A549 (cell line): Measurements from ENCODE around the gene USO1. TPM values are rescaled to one million over a fixed set of nuclear protein-coding genes. Genes with fewer than 3 reads are reported as not detected.

Experiments
- ATAC-seq, 2 experiments: fragments of 200-7000 bp in 1 of 2; fragments of >200 bp in 1 of 2; cut with Nextera tagmentation in 1 of 2; cut with Tn5 transposase in 1 of 2; 3 replicates each; pipeline versions ENCODE4 v1.8.0 to v1.9.1; 2018 to 2020; ENCODE audit warnings: mild to moderate bottlenecking in 1 of 2, moderate library complexity in 1 of 2
- CTCF ChIA-PET: fragments of 300-600 bp; sonication (Branson Sonifier 250); formaldehyde crosslinking; extraction: SDS; loops from one replicate; lab custom pipeline; 2021; ENCODE audit warnings: antibody characterized with exemption, inconsistent platforms; lab: Yijun Ruan, JAX
- POLR2A ChIA-PET: fragments of 350-600 bp; formaldehyde crosslinking; extraction: SDS; loops from one replicate; lab custom pipeline; 2021; ENCODE audit warnings: antibody characterized with exemption, inconsistent platforms; lab: Yijun Ruan, JAX
- DNase-seq, 2 experiments: peaks; one replicate each; pipeline versions ENCODE4 v3.0.0 to v3.0.0-alpha.2; 2011 to 2016; ENCODE audit warnings: low read depth in 1 of 2, low spot score in 1 of 2
- FAIRE-seq: peaks from 2 replicates; lab custom pipeline; 2011; peaks lifted over from hg19 to GRCh38; lab: Jason Lieb, UNC
- H3K27ac ChIP-seq, 2 experiments: fragments of >200 bp; sonication (Bioruptor Twin); formaldehyde crosslinking; 3 replicates each; pipeline ENCODE4 v1.5.1; 2016 to 2017
- H3K4me1 ChIP-seq: fragments of >200 bp; sonication (Bioruptor Twin); formaldehyde crosslinking; 3 replicates; pipeline ENCODE4 v1.6.1; 2016
- H3K4me2 ChIP-seq: fragments of >200 bp; sonication (Bioruptor Twin); formaldehyde crosslinking; 3 replicates; pipeline ENCODE4 v1.6.1; 2016
- H3K4me3 ChIP-seq: fragments of >200 bp; sonication (Bioruptor Twin); formaldehyde crosslinking; 3 replicates; pipeline ENCODE4 v1.5.1; 2016
- H3K9me3 ChIP-seq: fragments of >200 bp; sonication (Bioruptor Twin); formaldehyde crosslinking; 3 replicates; pipeline ENCODE4 v1.6.1; 2016
- BCL3 ChIP-seq: fragments of >200 bp; sonication (Bioruptor Twin); formaldehyde crosslinking; IDR thresholded peaks from 3 replicates; pipeline ENCODE4 v1.6.1; 2016
- BHLHE40 ChIP-seq: IDR thresholded peaks from 2 replicates; pipeline ENCODE4 v1.6.1; 2012; ENCODE audit warnings: low read depth, low read length, inconsistent platforms
- CHD4 ChIP-seq: fragments of 200-600 bp; sonication (generic); IDR thresholded peaks from 2 replicates; pipeline ENCODE4 v1.6.1; 2016; ENCODE audit warnings: antibody characterized with exemption, mild to moderate bottlenecking, borderline replicate concordance
- CTCF ChIP-seq: fragments of >200 bp; sonication (Bioruptor Twin); formaldehyde crosslinking; IDR thresholded peaks from 3 replicates; pipeline ENCODE4 v1.5.1; 2016
- FOSL2 ChIP-seq, 2 experiments: fragments of 450-650 bp in 1 of 2; fragments of >200 bp in 1 of 2; sonication (Bioruptor Twin) in 1 of 2; formaldehyde crosslinking; IDR thresholded peaks; 2 replicates each; pipeline versions ENCODE4 v1.5.0 to v1.6.1; 2016 to 2020; ENCODE audit warnings: mild to moderate bottlenecking in 1 of 2, moderate library complexity in 1 of 2
- HDAC2 ChIP-seq: fragments of 200-600 bp; sonication (generic); IDR thresholded peaks from 2 replicates; pipeline ENCODE4 v1.6.1; 2016
- HES2 ChIP-seq: fragments of >200 bp; sonication (Bioruptor Twin); formaldehyde crosslinking; IDR thresholded peaks from 2 replicates; pipeline ENCODE4 v1.6.1; 2016
- HMGXB4 ChIP-seq: fragments of 250-450 bp; sonication (Bioruptor Pico); IDR thresholded peaks from 2 replicates; pipeline ENCODE4 v1.5.0; 2021; ENCODE audit warnings: mild to moderate bottlenecking, moderate library complexity, borderline replicate concordance
- HOXB5 ChIP-seq: fragments of 250-450 bp; sonication (Bioruptor Pico); IDR thresholded peaks from 2 replicates; pipeline ENCODE4 v1.5.0; 2020; ENCODE audit warnings: mild to moderate bottlenecking, moderate library complexity
- PHF8 ChIP-seq: fragments of 200-600 bp; sonication (generic); IDR thresholded peaks from 2 replicates; pipeline ENCODE4 v1.6.1; 2016; ENCODE audit warnings: low read depth, mild to moderate bottlenecking, antibody characterized with exemption, moderate library complexity, borderline replicate concordance
- RCOR1 ChIP-seq: fragments of 150-350 bp; IDR thresholded peaks from 2 replicates; pipeline ENCODE4 v1.6.1; 2014; ENCODE audit warnings: antibody characterized with exemption, low read length, low read depth
- REST ChIP-seq: fragments of 200-600 bp; sonication (generic); IDR thresholded peaks from 2 replicates; pipeline ENCODE4 v1.6.1; 2016; ENCODE audit warnings: antibody characterized with exemption, mild to moderate bottlenecking, moderate library complexity
- SMC3 ChIP-seq: fragments of >200 bp; sonication (Bioruptor Twin); formaldehyde crosslinking; IDR thresholded peaks from 3 replicates; pipeline ENCODE4 v1.6.1; 2018; ENCODE audit warnings: inconsistent platforms
- SREBF2 ChIP-seq: fragments of 450-650 bp; IDR thresholded peaks from 2 replicates; pipeline ENCODE4 v1.6.1; 2014; ENCODE audit warnings: mild to moderate bottlenecking, moderate library complexity
- TFCP2L1 ChIP-seq: fragments of 250-450 bp; sonication (Bioruptor Pico); IDR thresholded peaks from 2 replicates; pipeline ENCODE4 v1.5.0; 2021; ENCODE audit warnings: mild to moderate bottlenecking
- ZNF302 ChIP-seq: fragments of 250-450 bp; sonication (Bioruptor Pico); IDR thresholded peaks from 2 replicates; pipeline ENCODE4 v1.9.0; 2021; ENCODE audit warnings: inconsistent platforms, mild to moderate bottlenecking, moderate library complexity
- WGBS: methylation state at CpG from one replicate; pipeline ENCODE4 v1.1.6; 2017; ENCODE audit errors: missing lambda C conversion rate; 5-methylcytosine and 5-hydroxymethylcytosine counted together
- polyA plus RNA-seq, 4 experiments: library from polyadenylated mRNA; depleted of rRNA in 3 of 4; stranded (reverse); fragments of >200 nt; fragmentation: RNase III in 1 of 4; extraction: RNeasy Plus Mini Kit Qiagen cat#74134 plus additional on column Dnase treatment in 1 of 4; gene quantifications; 2 replicates in 3 of 4; 3 replicates in 1 of 4; pipeline ENCODE4 v1.2.3, GENCODE V29; 2011 to 2017

Gene USO1
- polyA plus RNA-seq, 2 of the 4 experiments (the other 2 are of a cell fraction): 54.7 to 97.6 TPM

GRCh38 chr4:75849461-75849860 is 125.1 kb downstream of the USO1 start:
- POLR2A ChIA-PET: no interaction called here

GRCh38 chr4:75858721-75859120 is 134.3 kb downstream of the USO1 start:
- POLR2A ChIA-PET: no interaction called here
- no peak overlapping the region for H3K4me2 ChIP-seq
- no peaks in the 10 kb centered on the region for H3K4me1 ChIP-seq
- ATAC-seq (no peak), FAIRE-seq (no peak), DNase-seq (no peak)
- CTCF ChIA-PET: no interaction called here
- no peak overlapping the region for H3K4me3 ChIP-seq
- 0% methylated on average over 1 of the region's 1 CpG for WGBS
- TF ChIP-seq BCL3 (no peak), HES2 (no peak), RCOR1 (no peak), HDAC2 (no peak), TFCP2L1 (CRISPR knock-in tag) (no peak), HMGXB4 (no peak), CHD4 (no peak), SREBF2 (no peak), BHLHE40 (no peak), FOSL2 (IDR thresholded peaks at IDR 0.05) (no peak), FOSL2 (CRISPR knock-in tag; IDR thresholded peaks at IDR 0.05) (no peak)
- H3K9me3 ChIP-seq: no peaks in the 10 kb centered on the region
- H3K27ac ChIP-seq: no peak overlapping the region

More at GRCh38 chr4:75849461-75849860, 125.1 kb downstream of the USO1 start:
- 71% methylated on average over 6 of the region's 6 CpGs for WGBS
- no peak overlapping the region for H3K4me3 ChIP-seq
- ATAC-seq (peak in 1 of 2 experiments; percentile 35; a peak in 3 of 6 replicates), DNase-seq (no peak), FAIRE-seq (no peak)
- TF ChIP-seq PHF8 (no peak), SMC3 (no peak), REST (no peak), FOSL2 (IDR thresholded peaks at IDR 0.05) (no peak), FOSL2 (CRISPR knock-in tag; IDR thresholded peaks at IDR 0.05) (no peak), ZNF302 (no peak), HOXB5 (CRISPR knock-in tag) (no peak), CTCF (no peak)
- no peak overlapping the region for H3K4me2 ChIP-seq
- peaks cover 45% of the 10 kb centered on the region for H3K4me1 ChIP-seq
- H3K27ac ChIP-seq: peak overlapping the region; percentile 31 to 91; a peak in 4 of 6 replicates
- CTCF ChIA-PET: no interaction called here
- no peaks in the 10 kb centered on the region for H3K9me3 ChIP-seq
